NCI-H748 (cell line): ENCODE measurements around the gene MRPL37.
"Not testable (repeated sequence)": the region's sequence is repeated elsewhere in the genome, so short reads cannot be mapped to it uniquely, and the experiment has no call there.

Experiments
- DNase-seq: peaks from one replicate; lab custom pipeline; 2025; ENCODE audit not compliant: unreplicated experiment; lab: John Stamatoyannopoulos, UW

MRPL37 gene

GRCh38 chr1:54218883-54219687 lies 19.1 kb downstream of the MRPL37 start:
- DNase-seq, result no peak

- DNase-seq, result no peak
Measured at GRCh38 chr1:54219688-54220003, 19.7 kb downstream of the MRPL37 start.

- DNase-seq, result no peak
Measured at GRCh38 chr1:54220004-54220811, 20.2 kb downstream of the MRPL37 start.

GRCh38 chr1:54221113-54221834 lies 21.3 kb downstream of the MRPL37 start:
- no peak for DNase-seq

- DNase-seq, result no peak
Measured at GRCh38 chr1:54221867-54222484, 22.0 kb downstream of the MRPL37 start.

GRCh38 chr1:54222711-54223110 lies 22.7 kb downstream of the MRPL37 start:
- no peak for DNase-seq

- DNase-seq, result no peak
Measured at GRCh38 chr1:54223441-54224202, 23.7 kb downstream of the MRPL37 start.

- DNase-seq, result no peak
Measured at GRCh38 chr1:54224233-54224632, 24.3 kb downstream of the MRPL37 start.

- DNase-seq, result no peak
Measured at GRCh38 chr1:54225378-54225777, 25.4 kb downstream of the MRPL37 start.

- DNase-seq, result no peak
Measured at GRCh38 chr1:54225986-54226559, 26.1 kb downstream of the MRPL37 start.

GRCh38 chr1:54227091-54227602 lies 27.2 kb downstream of the MRPL37 start:
- DNase-seq, result no peak

- DNase-seq, result no peak
Measured at GRCh38 chr1:54227891-54228310, 27.9 kb downstream of the MRPL37 start.

- no peak for DNase-seq
Measured at GRCh38 chr1:54228638-54229079, 28.7 kb downstream of the MRPL37 start.

- no peak for DNase-seq
Measured at GRCh38 chr1:54229281-54229891, 29.4 kb downstream of the MRPL37 start.

GRCh38 chr1:54230507-54231339 lies 30.8 kb downstream of the MRPL37 start:
- DNase-seq, result no peak

GRCh38 chr1:54233196-54233595 lies 33.2 kb downstream of the MRPL37 start:
- not testable (repeated sequence) for DNase-seq

GRCh38 chr1:54234284-54234683 lies 34.3 kb downstream of the MRPL37 start:
- DNase-seq, result no peak

- DNase-seq, result no peak
Measured at GRCh38 chr1:54237586-54237985, 37.6 kb downstream of the MRPL37 start.
